GM21528 (cell line): ENCODE results near the gene PRPF38B.

Source experiments
- ATAC-seq: cut with Tn5 transposase; IDR thresholded peaks from one replicate; pipeline ENCODE4 v1.9.1; 2021; ENCODE audit warnings: mild to moderate bottlenecking, moderate library complexity; ENCODE audit not compliant: unreplicated experiment, low FRiP score

PRPF38B gene

GRCh38 chr1:108716437-108717230, 24.5 kb downstream of the PRPF38B start:
- no peak for ATAC-seq

- no peak for ATAC-seq
These were observed 25.7 kb downstream of the PRPF38B start for GRCh38 chr1:108717774-108718316.

- ATAC-seq = no peak
These were observed 27.0 kb downstream of the PRPF38B start for GRCh38 chr1:108718927-108719655.

GRCh38 chr1:108719656-108720435, 27.7 kb downstream of the PRPF38B start:
- ATAC-seq = no peak

- ATAC-seq = no peak
These were observed 30.2 kb downstream of the PRPF38B start for GRCh38 chr1:108722292-108722691.

GRCh38 chr1:108725906-108726305, 33.8 kb downstream of the PRPF38B start:
- no peak for ATAC-seq

- ATAC-seq = no peak
These were observed 36.3 kb downstream of the PRPF38B start for GRCh38 chr1:108728327-108728923.

- no peak for ATAC-seq
These were observed 37.4 kb downstream of the PRPF38B start for GRCh38 chr1:108729481-108729880.

GRCh38 chr1:108732398-108732797, 40.3 kb downstream of the PRPF38B start:
- no peak for ATAC-seq

GRCh38 chr1:108734171-108734865, 42.2 kb downstream of the PRPF38B start:
- no peak for ATAC-seq

- ATAC-seq = no peak
These were observed 50.1 kb downstream of the PRPF38B start for GRCh38 chr1:108742253-108742652.

- no peak for ATAC-seq
These were observed 53.9 kb downstream of the PRPF38B start for GRCh38 chr1:108745980-108746381.

- peak; percentile 93 for ATAC-seq
These were observed 54.5 kb downstream of the PRPF38B start, which contains the start of gene STXBP3 for GRCh38 chr1:108746382-108747170. TSS of gene STXBP3 (plus strand) at chr1:108746674. CDS start at chr1:108746738, 64 bp downstream.

GRCh38 chr1:108747171-108747850, 55.2 kb downstream of the PRPF38B start:
- peak; percentile 26 for ATAC-seq

GRCh38 chr1:108747898-108748297, 55.8 kb downstream of the PRPF38B start:
- no peak for ATAC-seq

- ATAC-seq = no peak
These were observed 57.0 kb downstream of the PRPF38B start for GRCh38 chr1:108749081-108749480.

GRCh38 chr1:108750476-108751181, 58.5 kb downstream of the PRPF38B start:
- no peak for ATAC-seq
